ENCODE results near the gene BRAT1. TPM values are rescaled to one million over a fixed set of nuclear protein-coding genes. Genes with fewer than 3 reads are reported as not detected.
"Not testable (repeated sequence)": the region's sequence is repeated elsewhere in the genome, so short reads cannot be mapped to it uniquely, and the experiment has no call there.

BRAT1 gene
- total RNA-seq, 1 donor from 2014 or later = 35.2 TPM

- no peak for DNase-seq (ENCODE audit: low spot score)
Observed at GRCh38 chr7:2537981-2538851, 17.1 kb downstream of the BRAT1 start.

GRCh38 chr7:2535872-2536627, 19.3 kb downstream of the BRAT1 start:
- DNase-seq (ENCODE audit: low spot score) = not testable (repeated sequence)

- not testable (repeated sequence) for DNase-seq (ENCODE audit: low spot score)
Observed at GRCh38 chr7:2534214-2534613, 21.1 kb downstream of the BRAT1 start.

DNA sequence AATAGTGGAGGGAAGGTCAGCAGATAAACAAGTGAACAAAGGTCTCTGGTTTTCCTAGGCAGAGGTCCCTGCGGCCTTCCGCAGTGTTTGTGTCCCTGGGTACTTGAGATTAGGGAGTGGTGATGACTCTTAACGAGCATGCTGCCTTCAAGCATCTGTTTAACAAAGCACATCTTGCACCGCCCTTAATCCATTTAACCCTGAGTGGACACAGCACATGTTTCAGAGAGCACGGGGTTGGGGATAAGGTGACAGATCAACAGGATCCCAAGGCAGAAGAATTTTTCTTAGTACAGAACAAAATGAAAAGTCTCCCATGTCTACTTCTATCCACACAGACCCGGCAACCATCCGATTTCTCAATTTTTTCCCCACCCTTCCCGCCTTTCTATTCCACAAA, 21.8 kb downstream of the BRAT1 start:
- DNase-seq (ENCODE audit: low spot score) = not testable (repeated sequence)

DNA sequence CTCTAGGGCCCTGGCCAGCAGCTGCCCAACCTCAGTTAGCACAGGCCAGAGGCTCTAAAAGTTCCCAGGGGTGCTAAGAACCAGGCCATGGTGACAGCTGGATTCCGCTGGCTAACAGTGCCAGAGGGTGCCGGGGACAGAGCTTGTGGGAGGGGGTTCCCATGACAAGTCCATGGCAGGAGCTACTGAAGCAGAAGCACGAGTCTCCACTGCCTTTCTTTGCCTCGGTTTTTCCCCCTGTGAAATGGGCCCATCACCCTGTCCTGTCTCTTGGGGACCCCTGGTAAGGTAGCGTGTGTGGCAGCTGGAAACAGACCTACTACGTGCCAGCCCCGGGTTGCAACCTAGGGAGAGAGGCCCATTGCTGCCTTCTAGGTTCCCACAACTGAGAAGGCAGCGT, 22.5 kb downstream of the BRAT1 start:
- DNase-seq (ENCODE audit: low spot score) = not testable (repeated sequence)

DNA sequence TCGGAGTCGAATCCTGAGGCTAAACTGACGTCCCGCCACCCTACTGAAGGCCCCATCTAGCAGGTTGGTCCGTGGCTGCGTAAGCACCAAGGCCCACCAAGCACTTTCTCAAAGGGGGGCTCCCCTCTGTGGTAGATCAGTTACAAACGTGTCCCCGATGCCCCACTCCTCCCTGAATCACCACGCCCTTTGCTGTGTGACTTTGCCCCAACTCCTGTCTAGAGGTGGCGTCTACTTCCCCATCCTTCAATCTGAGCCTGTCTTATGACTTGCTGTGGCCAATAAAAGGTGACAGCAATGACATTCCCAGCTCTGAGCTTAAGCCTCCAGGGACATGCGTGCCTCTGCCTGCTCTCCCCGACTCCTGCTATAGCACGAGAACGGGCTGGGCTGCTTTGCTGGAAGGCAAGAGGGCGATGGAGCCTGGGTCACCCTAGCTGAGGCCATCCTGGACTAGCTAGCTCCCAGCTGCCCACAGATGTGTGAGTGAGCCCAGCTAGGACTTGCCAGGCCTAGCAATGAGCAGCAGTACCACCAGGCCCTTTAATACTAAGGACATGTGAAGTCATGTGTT, 23.0 kb downstream of the BRAT1 start:
- not testable (repeated sequence) for DNase-seq (ENCODE audit: low spot score)

GRCh38 chr7:2531796-2532110, 23.6 kb downstream of the BRAT1 start:
- not testable (repeated sequence) for DNase-seq (ENCODE audit: low spot score)

GRCh38 chr7:2530994-2531795, 24.1 kb downstream of the BRAT1 start:
- not testable (repeated sequence) for DNase-seq (ENCODE audit: low spot score)

DNA sequence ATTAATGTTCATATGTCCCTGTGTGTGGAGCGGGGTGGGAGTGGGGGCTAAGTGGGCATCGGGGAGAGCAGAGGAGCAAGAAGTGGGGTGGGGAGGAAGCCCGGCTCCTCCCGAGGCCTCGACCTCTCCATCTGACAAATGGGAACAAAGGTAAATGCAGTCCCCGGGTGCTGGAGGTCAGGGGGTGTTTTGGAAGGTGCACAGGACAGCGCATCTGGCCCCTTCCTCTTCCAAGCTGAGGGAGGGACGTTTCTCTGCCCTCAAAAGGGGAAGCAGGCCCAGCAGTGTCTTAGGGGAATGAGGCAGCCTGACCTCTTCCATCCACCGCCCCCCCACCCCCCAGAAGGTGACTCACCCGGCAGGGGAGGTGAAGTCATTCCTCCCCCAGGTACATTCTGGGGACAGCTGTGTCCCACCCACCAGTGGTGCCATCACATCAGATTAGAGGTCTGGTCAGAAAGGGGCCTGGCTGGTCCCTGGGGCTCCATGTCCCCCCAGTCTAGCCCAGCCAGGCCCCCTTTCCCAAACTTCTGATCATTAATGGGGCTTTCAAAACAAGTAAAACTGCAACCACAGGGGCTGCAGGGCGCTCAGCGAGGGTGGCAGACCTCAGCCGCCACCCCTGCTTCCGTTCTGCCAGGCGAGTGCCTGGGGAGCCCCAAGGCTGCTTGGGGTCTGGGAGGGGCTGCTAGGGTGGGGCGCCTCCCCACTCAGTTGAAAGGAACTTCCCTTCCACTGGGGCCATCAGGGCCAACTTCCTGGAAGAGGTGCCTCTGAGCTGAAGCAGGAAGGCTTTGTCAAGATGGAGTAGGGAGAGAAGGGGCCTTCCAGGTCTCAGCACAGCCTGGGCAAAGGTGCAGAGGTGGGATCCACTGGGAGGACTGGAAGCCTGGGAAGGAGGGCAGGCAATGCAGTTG, 25.0 kb downstream of the BRAT1 start:
- no peak for DNase-seq (ENCODE audit: low spot score)

GRCh38 chr7:2529161-2530070, 25.9 kb downstream of the BRAT1 start:
- peak; percentile 52 for DNase-seq (ENCODE audit: low spot score)

GRCh38 chr7:2528481-2529095, 26.7 kb downstream of the BRAT1 start:
- no peak for DNase-seq (ENCODE audit: low spot score)

GRCh38 chr7:2527505-2528467, 27.5 kb downstream of the BRAT1 start:
- DNase-seq (ENCODE audit: low spot score) = no peak

DNA sequence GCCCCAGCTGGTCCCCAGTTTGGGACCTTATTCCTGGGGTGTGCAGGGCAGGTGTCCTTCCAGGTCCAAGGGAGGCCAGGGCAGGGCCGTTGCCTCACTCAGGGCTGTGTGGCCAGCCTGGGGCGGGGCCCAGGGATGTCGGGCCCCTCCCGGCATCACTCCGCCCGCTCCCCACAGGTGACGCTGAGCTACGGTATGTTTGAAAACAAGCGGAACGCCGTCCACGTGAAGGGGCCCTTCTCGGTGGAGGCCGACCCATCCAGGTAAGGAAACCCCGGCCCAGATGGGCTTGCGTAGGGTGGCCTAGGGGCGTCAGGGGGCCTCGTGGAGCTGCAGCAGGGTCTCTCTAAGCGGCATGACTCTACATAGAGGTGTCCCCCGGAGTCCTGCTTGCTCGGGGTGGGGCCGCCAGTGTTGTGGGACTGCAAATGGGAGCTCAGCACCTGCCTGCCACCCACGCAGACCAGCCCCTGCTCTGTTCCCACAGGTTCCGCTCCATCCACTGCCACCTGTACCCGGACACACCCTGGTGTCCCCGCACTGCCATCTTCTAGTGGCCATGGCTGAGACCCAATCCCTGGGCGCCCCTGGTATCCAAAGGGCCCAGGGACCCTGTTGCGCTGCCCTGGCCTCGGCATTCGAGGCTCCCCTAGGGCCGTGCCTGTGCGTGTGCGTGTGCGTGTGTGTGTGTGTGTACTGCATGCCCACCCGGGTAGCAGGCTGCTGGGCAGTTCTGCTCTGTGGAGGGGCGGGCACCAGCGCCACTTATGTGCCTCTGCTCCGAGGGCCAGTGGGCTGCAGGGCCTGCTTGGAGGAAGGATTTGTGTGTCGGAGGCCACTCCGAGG, 28.4 kb downstream of the BRAT1 start:
- no peak for DNase-seq (ENCODE audit: low spot score)

- DNase-seq (ENCODE audit: low spot score) = no peak
Observed at GRCh38 chr7:2525658-2526630, 29.4 kb downstream of the BRAT1 start.

DNA sequence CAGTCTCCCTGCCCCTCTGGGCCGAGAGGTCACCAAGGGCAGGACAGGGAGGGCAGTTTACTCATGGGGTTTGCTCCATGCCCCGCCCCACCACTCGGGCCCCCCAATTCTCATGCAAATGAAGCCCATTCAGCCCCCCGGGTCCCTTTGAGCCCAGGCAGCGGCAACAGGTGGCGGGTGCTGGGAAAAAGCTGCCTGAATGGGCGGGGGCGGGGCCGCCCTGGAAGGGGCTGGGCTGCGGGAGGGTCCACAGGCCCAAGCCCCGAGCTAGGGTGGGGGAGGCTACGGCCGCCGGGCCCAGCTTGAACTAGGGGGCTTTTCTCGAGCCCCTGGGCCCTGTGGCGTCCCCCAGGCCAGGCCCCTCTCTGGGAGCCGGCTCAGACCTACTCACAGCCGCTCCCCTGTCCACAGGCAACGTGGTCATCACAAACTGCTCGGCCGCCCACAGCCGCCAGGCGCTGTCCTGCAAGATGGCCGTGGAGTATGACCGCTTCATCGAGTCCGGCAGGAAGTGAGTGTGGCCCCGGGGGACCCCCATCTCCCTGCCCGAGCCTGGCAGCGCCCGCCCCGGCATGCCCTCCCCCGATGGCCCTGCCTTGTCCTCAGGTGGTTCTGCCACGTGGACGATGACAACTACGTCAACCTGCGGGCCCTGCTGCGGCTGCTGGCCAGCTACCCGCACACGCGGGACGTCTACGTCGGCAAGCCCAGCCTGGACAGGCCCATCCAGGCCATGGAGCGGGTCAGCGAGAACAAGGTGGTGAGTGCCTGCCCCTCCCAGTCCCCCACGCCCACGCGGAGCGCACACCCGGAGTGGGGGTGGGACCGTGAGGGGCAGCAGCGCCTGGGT, 30.3 kb downstream of the BRAT1 start:
- no peak for DNase-seq (ENCODE audit: low spot score)
